SU-DHL-6 (cell line): Measurements from ENCODE around the gene ZDHHC3.
A peak's percentile ranks its signal among the peaks of the same experiment; 100 is the strongest.

Experiments used
- H2AFZ ChIP-seq: fragments of 200-600 bp; sonication (generic); 2 replicates; pipeline ENCODE4 v1.6.1; 2014; ENCODE audit warnings: low read depth, mild to moderate bottlenecking, moderate library complexity, mixed read lengths, antibody characterized with exemption, low read length; ENCODE audit not compliant: severe bottlenecking
- H3F3A ChIP-seq: fragments of 200-600 bp; shearing (Covaris generic); 2 replicates; pipeline ENCODE4 v1.6.0; 2016; ENCODE audit warnings: antibody characterized with exemption, mild to moderate bottlenecking; ENCODE audit not compliant: insufficient read depth
- H3K27ac ChIP-seq: fragments of 200-600 bp; sonication (generic); 2 replicates; pipeline ENCODE4 v1.5.1; 2016; ENCODE audit warnings: low read depth, mild to moderate bottlenecking, low read length, moderate library complexity, mixed read lengths
- H3K27me3 ChIP-seq: fragments of 200-600 bp; sonication (generic), shearing (Covaris generic); 2 replicates; pipeline ENCODE4 v1.6.0; 2014; ENCODE audit warnings: mild to moderate bottlenecking, low read length
- H3K36me3 ChIP-seq: fragments of 200-600 bp; sonication (generic); 2 replicates; pipeline ENCODE4 v1.6.1; 2014; ENCODE audit warnings: mild to moderate bottlenecking, low read length, mixed read lengths
- H3K4me2 ChIP-seq: fragments of 300-600, 200-600 bp; shearing (Covaris generic), sonication (generic); 2 replicates; pipeline ENCODE4 v1.6.0; 2014; ENCODE audit warnings: low read length, low read depth, mild to moderate bottlenecking; ENCODE audit not compliant: poor library complexity, severe bottlenecking
- H3K4me3 ChIP-seq: fragments of 200-600 bp; sonication (generic); 2 replicates; pipeline ENCODE4 v1.5.1; 2014; ENCODE audit warnings: antibody characterized with exemption, low read length, mild to moderate bottlenecking, mixed read lengths; ENCODE audit not compliant: insufficient read depth, poor library complexity, severe bottlenecking
- H3K79me2 ChIP-seq: fragments of 200-600 bp; sonication (generic); 2 replicates; pipeline ENCODE4 v1.6.1; 2014; ENCODE audit warnings: mild to moderate bottlenecking, low read length, moderate library complexity; ENCODE audit not compliant: insufficient read depth
- H3K9ac ChIP-seq: fragments of 200-600 bp; sonication (generic); 2 replicates; pipeline ENCODE4 v1.7.0; 2014; ENCODE audit warnings: mild to moderate bottlenecking, low read length
- H3K9me2 ChIP-seq: fragments of 200-600 bp; sonication (generic); replicated peaks from 2 replicates; pipeline ENCODE4 v1.6.1; 2014; ENCODE audit warnings: low read length; ENCODE audit not compliant: insufficient read depth
- H3K9me3 ChIP-seq: fragments of 200-600 bp; sonication (generic); 2 replicates; pipeline ENCODE4 v1.6.1; 2014; ENCODE audit warnings: low read length, mixed read lengths; ENCODE audit not compliant: insufficient read depth
- H4K20me1 ChIP-seq: fragments of 200-600 bp; sonication (generic); 2 replicates; pipeline ENCODE4 v1.6.1; 2014; ENCODE audit warnings: low read depth, mild to moderate bottlenecking, antibody characterized with exemption, low read length, moderate library complexity, mixed read lengths
- EZH2phosphoT487 ChIP-seq: fragments of 200-600 bp; sonication (generic), shearing (Covaris generic); conservative IDR thresholded peaks from 2 replicates; pipeline ENCODE4 v1.6.1; 2018; ENCODE audit warnings: mild to moderate bottlenecking, antibody characterized with exemption, low read length, moderate library complexity, mixed read lengths
- TF ChIP-seq, protein P1 (sequence below): fragments of 200-600 bp; sonication (generic); IDR thresholded peaks from one replicate; pipeline ENCODE4 v1.5.1; 2017; ENCODE audit warnings: antibody characterized with exemption, mild to moderate bottlenecking, low read length, moderate library complexity; ENCODE audit not compliant: insufficient read depth, poor library complexity, severe bottlenecking

Gene ZDHHC3

DNA sequence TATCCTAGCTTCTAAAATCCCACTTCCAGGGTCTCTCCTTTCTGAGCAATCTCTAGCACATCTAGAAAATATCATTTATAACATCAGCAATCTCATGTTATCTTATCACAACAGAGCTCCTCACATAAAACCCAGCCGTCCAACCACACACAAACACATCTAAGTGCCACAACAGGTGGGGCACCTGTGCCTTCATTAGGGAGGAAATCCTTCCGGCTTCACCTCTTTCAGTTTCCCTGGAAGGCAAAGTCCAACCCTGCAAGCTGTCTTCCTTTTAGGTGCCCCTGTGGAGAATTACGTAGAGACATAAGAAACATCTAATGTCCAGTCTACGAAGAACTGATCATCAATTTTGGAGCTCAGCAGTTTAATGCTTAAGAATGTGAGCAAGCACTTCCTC is 1.6 kb downstream of the ZDHHC3 start:
- H3K4me2 ChIP-seq = peak overlapping the region; percentile 87
- no peaks in the 10 kb centered on the region for H3K9me2 ChIP-seq
- no peak overlapping the region for H3K27ac ChIP-seq
- no peaks in the 10 kb centered on the region for H3K36me3 ChIP-seq
- no peak for TF ChIP-seq EZH2phosphoT487
- TF ChIP-seq, protein P1, sequence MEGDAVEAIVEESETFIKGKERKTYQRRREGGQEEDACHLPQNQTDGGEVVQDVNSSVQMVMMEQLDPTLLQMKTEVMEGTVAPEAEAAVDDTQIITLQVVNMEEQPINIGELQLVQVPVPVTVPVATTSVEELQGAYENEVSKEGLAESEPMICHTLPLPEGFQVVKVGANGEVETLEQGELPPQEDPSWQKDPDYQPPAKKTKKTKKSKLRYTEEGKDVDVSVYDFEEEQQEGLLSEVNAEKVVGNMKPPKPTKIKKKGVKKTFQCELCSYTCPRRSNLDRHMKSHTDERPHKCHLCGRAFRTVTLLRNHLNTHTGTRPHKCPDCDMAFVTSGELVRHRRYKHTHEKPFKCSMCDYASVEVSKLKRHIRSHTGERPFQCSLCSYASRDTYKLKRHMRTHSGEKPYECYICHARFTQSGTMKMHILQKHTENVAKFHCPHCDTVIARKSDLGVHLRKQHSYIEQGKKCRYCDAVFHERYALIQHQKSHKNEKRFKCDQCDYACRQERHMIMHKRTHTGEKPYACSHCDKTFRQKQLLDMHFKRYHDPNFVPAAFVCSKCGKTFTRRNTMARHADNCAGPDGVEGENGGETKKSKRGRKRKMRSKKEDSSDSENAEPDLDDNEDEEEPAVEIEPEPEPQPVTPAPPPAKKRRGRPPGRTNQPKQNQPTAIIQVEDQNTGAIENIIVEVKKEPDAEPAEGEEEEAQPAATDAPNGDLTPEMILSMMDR = no peak
- H3K4me3 ChIP-seq = peak overlapping the region; percentile 93
- no peak overlapping the region for H2AFZ ChIP-seq
- H3K9ac ChIP-seq = peak overlapping the region; percentile 87; the same call in 1 of the 2 replicates
- H4K20me1 ChIP-seq = no peaks in the 10 kb centered on the region; the same call in 1 of the 2 replicates
- H3K79me2 ChIP-seq = peaks cover 59% of the 10 kb centered on the region
- H3K9me3 ChIP-seq = no peaks in the 10 kb centered on the region
- no peaks in the 10 kb centered on the region for H3K27me3 ChIP-seq
- H3F3A ChIP-seq = no peaks in the 10 kb centered on the region

DNA sequence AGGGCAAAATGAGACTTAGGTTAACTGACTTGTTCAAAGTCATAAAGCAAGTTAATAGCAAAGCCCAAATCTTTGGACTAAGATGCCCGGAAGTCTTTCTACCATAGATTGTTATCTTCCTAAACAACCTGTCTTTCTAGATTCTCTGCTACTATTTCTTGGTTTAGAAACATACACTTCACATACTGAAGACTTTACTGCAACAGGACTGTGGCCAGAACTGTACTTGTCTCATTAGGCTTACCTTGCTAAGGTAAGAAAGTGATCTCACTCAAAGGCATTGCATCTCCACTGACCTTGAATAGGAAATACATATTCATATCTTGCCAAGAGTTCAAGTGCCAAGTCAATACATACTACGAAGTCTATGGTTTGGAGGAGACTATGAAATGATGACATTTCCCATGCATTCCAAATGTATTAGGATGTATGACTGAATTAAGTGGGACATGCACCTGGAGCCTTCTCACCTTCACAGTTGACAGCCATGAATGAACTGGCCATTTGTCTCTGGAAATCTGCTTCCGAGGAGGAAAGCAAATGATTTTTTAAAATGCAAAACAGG is 5.0 kb downstream of the ZDHHC3 start:
- Histone ChIP-seq H3F3A (no peaks in the 10 kb centered on the region), H3K79me2 (peaks cover 33% of the 10 kb centered on the region)

DNA sequence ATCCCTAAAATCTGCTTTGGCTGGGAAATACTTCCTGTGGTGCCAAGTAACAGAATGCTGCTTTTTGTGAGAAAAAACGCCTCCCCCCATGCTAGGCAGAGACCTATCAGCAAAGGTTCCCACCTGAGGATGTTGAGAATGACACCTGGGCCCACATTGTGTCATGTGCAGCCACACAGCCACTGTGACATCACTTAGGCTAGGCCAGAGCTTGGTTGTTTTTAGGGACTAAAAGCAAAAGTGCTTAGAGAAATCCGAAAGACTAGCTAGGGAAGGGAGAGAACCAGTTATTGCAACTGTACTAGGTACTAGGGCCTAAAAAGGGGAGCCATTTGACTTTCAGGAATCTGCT is 6.2 kb downstream of the ZDHHC3 start:
- Histone ChIP-seq H3F3A (no peaks in the 10 kb centered on the region), H3K9ac (no peak overlapping the region), H4K20me1 (peaks cover 2% of the 10 kb centered on the region; the same call in 1 of the 2 replicates), H3K9me2 (no peaks in the 10 kb centered on the region), H3K27ac (no peak overlapping the region), H3K4me2 (no peak overlapping the region), H3K27me3 (no peaks in the 10 kb centered on the region), H3K36me3 (no peaks in the 10 kb centered on the region), H3K79me2 (peaks cover 31% of the 10 kb centered on the region), H3K9me3 (no peaks in the 10 kb centered on the region), H3K4me3 (no peak overlapping the region), H2AFZ (no peak overlapping the region)
- no peak for TF ChIP-seq EZH2phosphoT487
- TF ChIP-seq, protein P1 = no peak

More for the DNA sequence above, 5.0 kb downstream of the ZDHHC3 start:
- TF ChIP-seq, protein P1 = no peak
- no peak for TF ChIP-seq EZH2phosphoT487
- Histone ChIP-seq H3K9me2 (no peaks in the 10 kb centered on the region), H3K27me3 (no peaks in the 10 kb centered on the region), H3K9me3 (no peaks in the 10 kb centered on the region), H3K4me3 (no peak overlapping the region), H3K36me3 (no peaks in the 10 kb centered on the region), H3K9ac (no peak overlapping the region), H4K20me1 (no peaks in the 10 kb centered on the region; the same call in 1 of the 2 replicates), H3K4me2 (no peak overlapping the region), H3K27ac (no peak overlapping the region), H2AFZ (no peak overlapping the region)
